Panc1 (cell line): ENCODE data around the gene HOXA10. TPM values are rescaled to one million over a fixed set of nuclear protein-coding genes. Genes with fewer than 3 reads are reported as not detected.

ENCODE experiments used
- ATAC-seq: fragments of 200-7000 bp; cut with Tn5 transposase; 2 replicates; pipeline ENCODE4 v1.9.1; 2020; ENCODE audit warnings: mild to moderate bottlenecking, moderate library complexity
- BruUV-seq: library from RNA; stranded (reverse); fragments of 400-500 nt; replicated peaks from 2 replicates; lab custom pipeline; 2021; lab: Mats Ljungman, UMichigan
- CTCF ChIA-PET: fragments of 300-600 bp; sonication (Branson Sonifier 250); formaldehyde crosslinking; loops from one replicate; lab custom pipeline; 2022; ENCODE audit warnings: antibody characterized with exemption; lab: Charles Lee
- POLR2A ChIA-PET: fragments of 300-600 bp; sonication (Branson Sonifier 250); formaldehyde crosslinking; loops from one replicate; lab custom pipeline; 2022; ENCODE audit warnings: antibody characterized with exemption; lab: Charles Lee
- DNase-seq: peaks from one replicate; pipeline ENCODE4 v3.0.0-alpha.2; 2010; ENCODE audit warnings: low read depth, low spot score
- H3K27ac ChIP-seq: 2 replicates; pipeline ENCODE4 v1.5.1; 2011; ENCODE audit warnings: mild to moderate bottlenecking, low read length, inconsistent platforms
- H3K27me3 ChIP-seq: fragments of 200-500 bp; sonication (Bioruptor generic); 2 replicates; pipeline ENCODE4 v1.6.0; 2014; ENCODE audit warnings: low read length, inconsistent platforms; ENCODE audit not compliant: control insufficient read depth, insufficient read depth
- H3K36me3 ChIP-seq: fragments of 200-500 bp; sonication (Bioruptor generic); 2 replicates; pipeline ENCODE4 v1.5.1; 2014; ENCODE audit warnings: inconsistent platforms, mild to moderate bottlenecking, low read length, moderate library complexity; ENCODE audit not compliant: control insufficient read depth, insufficient read depth
- H3K4me1 ChIP-seq: 2 replicates; pipeline ENCODE4 v1.5.1; 2011; ENCODE audit warnings: inconsistent platforms, mild to moderate bottlenecking, low read length, moderate library complexity; ENCODE audit not compliant: control insufficient read depth, insufficient read depth
- H3K4me3 ChIP-seq, 2 experiments: 2 replicates each; pipeline ENCODE4 v1.5.1; 2011 to 2012; ENCODE audit warnings: low read depth in 2 of 2, low read length in 2 of 2, mild to moderate bottlenecking in 2 of 2, inconsistent platforms in 1 of 2, moderate library complexity in 1 of 2
- H3K9me3 ChIP-seq: fragments of 200-500 bp; sonication (Bioruptor generic); 2 replicates; pipeline ENCODE4 v1.5.1; 2014; ENCODE audit warnings: low read depth, mild to moderate bottlenecking, inconsistent platforms, low read length, moderate library complexity; ENCODE audit not compliant: control insufficient read depth, insufficient read depth
- POLR2AphosphoS5 ChIP-seq: IDR thresholded peaks from 2 replicates; pipeline ENCODE4 v1.6.1; 2012; ENCODE audit warnings: mild to moderate bottlenecking, low read depth, low read length, moderate library complexity
- SIN3A ChIP-seq: IDR thresholded peaks from 2 replicates; pipeline ENCODE4 v1.6.1; 2012; ENCODE audit warnings: low read depth, mild to moderate bottlenecking, low read length, moderate library complexity, borderline replicate concordance; ENCODE audit not compliant: insufficient read depth
- TCF7L2 ChIP-seq: IDR thresholded peaks from 2 replicates; pipeline ENCODE4 v1.6.1; 2011; ENCODE audit warnings: mild to moderate bottlenecking, low read depth, low read length, inconsistent platforms
- in situ Hi-C: cut with HindIII; loops from 2 replicates; pipeline ENCODE4 v1.10.0; 2016; ENCODE audit warnings: low sequenced_read_pairs, low pct_unique_long_range_greater_than_20kb
- intact Hi-C: fragments of 100-400 bp; cut with micrococcal nuclease; formaldehyde crosslinking; loops from one replicate; pipeline ENCODE4 v1.10.0; 2022; ENCODE audit not compliant: unreplicated experiment
- total RNA-seq: library from RNA; stranded (reverse); gene quantifications from one replicate; pipeline ENCODE4 v1.2.1, GENCODE V29; 2021; ENCODE audit not compliant: unreplicated experiment
- TF ChIP-seq, protein P1 (sequence below): fragments of 450-650 bp; IDR thresholded peaks from 2 replicates; pipeline ENCODE4 v1.5.1; 2017; ENCODE audit warnings: mild to moderate bottlenecking
- TF ChIP-seq, protein P2 (sequence below), 2 experiments: IDR thresholded peaks; 2 replicates each; pipeline ENCODE4 v1.6.1; 2011 to 2012; ENCODE audit warnings: low read depth in 2 of 2, control low read depth in 1 of 2, low read length in 1 of 2, mild to moderate bottlenecking in 1 of 2, moderate library complexity in 1 of 2; ENCODE audit not compliant: insufficient read depth in 1 of 2

HOXA10 gene
- total RNA-seq, 1 experiment from 2014 or later: 0.41 TPM

DNA sequence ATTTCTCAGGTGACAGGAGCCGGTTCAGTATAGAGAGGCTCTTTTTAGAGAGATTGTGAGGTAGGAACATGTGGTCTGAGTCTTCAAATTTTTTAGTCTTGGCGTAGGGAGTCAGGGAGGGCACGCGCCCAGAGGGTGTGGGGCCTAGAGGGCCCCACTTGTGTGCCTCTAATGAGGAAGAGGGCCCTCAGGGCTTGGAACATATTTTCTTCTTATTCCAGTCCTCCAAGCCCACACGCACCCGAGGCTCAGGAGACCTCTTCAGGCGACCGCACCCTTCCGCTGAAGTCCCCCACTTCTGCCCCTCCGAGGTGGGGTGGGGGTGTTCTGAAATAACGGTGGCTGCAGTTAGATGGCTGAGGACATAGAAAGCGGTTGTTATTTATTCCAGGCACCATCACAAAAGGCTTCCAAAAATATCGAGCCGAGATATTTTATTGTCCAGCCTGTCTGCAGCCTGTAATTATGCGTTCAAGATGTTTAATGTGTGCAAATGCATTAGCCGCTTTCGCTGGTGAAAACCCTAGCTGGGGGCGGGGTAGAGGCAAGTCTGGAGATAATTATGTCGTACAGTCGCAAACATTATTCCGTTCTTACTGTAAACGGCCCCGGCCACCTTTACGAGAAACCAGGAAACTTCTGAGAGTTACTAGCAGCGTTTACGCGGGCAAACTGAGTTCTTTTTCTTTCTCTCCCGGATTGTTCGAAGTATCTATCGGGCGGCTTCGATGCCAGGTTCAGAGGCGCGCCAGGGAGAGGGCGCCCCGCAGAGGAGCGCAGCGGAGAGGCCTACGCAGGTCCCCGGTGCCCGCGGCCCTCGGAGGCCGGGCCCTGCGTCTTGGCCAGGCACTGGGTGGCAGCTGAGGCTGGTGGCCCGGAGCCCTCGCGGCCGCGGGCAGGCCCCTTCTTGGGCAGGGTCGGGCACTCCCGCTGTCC is 38.6 kb upstream of the HOXA10 start:
- in situ Hi-C loops (no loop called here), intact Hi-C loops (no loop called here)
- ATAC-seq: no peak
- TF ChIP-seq, protein P1, sequence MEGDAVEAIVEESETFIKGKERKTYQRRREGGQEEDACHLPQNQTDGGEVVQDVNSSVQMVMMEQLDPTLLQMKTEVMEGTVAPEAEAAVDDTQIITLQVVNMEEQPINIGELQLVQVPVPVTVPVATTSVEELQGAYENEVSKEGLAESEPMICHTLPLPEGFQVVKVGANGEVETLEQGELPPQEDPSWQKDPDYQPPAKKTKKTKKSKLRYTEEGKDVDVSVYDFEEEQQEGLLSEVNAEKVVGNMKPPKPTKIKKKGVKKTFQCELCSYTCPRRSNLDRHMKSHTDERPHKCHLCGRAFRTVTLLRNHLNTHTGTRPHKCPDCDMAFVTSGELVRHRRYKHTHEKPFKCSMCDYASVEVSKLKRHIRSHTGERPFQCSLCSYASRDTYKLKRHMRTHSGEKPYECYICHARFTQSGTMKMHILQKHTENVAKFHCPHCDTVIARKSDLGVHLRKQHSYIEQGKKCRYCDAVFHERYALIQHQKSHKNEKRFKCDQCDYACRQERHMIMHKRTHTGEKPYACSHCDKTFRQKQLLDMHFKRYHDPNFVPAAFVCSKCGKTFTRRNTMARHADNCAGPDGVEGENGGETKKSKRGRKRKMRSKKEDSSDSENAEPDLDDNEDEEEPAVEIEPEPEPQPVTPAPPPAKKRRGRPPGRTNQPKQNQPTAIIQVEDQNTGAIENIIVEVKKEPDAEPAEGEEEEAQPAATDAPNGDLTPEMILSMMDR: no peak
- TF ChIP-seq SIN3A: no peak
- H3K9me3 ChIP-seq: no peaks in the 10 kb centered on the region
- POLR2A ChIA-PET: no interaction called here
- CTCF ChIA-PET: no interaction called here
- no peak overlapping the region for H3K27ac ChIP-seq
- H3K4me3 ChIP-seq: no peak overlapping the region
- peaks cover 6% of the 10 kb centered on the region for H3K4me1 ChIP-seq
- no TSS peak for BruUV-seq
- H3K27me3 ChIP-seq: no peaks in the 10 kb centered on the region
- no peak for DNase-seq
- H3K36me3 ChIP-seq: no peaks in the 10 kb centered on the region

DNA sequence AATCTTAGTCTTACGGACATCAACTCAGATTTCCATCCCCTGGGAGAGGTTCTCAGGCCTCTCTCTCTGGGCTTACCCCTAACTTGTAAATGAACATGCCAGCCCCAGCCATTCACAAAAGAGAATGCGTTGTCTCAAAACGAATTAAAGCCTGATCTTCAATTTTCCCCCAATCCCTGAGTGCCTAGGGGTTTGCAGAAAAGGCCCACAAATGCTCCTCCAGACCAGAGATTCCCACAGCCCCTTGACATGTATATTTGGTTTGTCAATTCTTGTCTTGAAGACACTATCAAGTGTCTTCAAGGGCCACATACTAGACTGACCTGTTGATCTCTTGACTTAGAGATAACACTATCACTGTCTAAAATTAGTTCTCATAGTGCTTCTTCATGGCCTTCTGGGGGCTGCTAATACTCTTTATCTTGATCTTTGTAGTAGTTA is 37.7 kb upstream of the HOXA10 start:
- Histone ChIP-seq H3K4me1 (peaks cover 6% of the 10 kb centered on the region), H3K27ac (no peak overlapping the region), H3K9me3 (no peaks in the 10 kb centered on the region), H3K36me3 (no peaks in the 10 kb centered on the region), H3K27me3 (no peaks in the 10 kb centered on the region; the same call in 1 of the 2 replicates), H3K4me3 (no peak overlapping the region)
- TF ChIP-seq TCF7L2 (no peak), POLR2AphosphoS5 (no peak), SIN3A (no peak)
- TF ChIP-seq, protein P2, sequence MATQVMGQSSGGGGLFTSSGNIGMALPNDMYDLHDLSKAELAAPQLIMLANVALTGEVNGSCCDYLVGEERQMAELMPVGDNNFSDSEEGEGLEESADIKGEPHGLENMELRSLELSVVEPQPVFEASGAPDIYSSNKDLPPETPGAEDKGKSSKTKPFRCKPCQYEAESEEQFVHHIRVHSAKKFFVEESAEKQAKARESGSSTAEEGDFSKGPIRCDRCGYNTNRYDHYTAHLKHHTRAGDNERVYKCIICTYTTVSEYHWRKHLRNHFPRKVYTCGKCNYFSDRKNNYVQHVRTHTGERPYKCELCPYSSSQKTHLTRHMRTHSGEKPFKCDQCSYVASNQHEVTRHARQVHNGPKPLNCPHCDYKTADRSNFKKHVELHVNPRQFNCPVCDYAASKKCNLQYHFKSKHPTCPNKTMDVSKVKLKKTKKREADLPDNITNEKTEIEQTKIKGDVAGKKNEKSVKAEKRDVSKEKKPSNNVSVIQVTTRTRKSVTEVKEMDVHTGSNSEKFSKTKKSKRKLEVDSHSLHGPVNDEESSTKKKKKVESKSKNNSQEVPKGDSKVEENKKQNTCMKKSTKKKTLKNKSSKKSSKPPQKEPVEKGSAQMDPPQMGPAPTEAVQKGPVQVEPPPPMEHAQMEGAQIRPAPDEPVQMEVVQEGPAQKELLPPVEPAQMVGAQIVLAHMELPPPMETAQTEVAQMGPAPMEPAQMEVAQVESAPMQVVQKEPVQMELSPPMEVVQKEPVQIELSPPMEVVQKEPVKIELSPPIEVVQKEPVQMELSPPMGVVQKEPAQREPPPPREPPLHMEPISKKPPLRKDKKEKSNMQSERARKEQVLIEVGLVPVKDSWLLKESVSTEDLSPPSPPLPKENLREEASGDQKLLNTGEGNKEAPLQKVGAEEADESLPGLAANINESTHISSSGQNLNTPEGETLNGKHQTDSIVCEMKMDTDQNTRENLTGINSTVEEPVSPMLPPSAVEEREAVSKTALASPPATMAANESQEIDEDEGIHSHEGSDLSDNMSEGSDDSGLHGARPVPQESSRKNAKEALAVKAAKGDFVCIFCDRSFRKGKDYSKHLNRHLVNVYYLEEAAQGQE (IDR thresholded peaks at IDR 0.05; ENCODE audit: insufficient read depth in 1 of 2, low read depth in 2 of 2, low read length in 1 of 2): no peak
- TF ChIP-seq, protein P1: no peak
- ChIA-PET CTCF (no interaction called here), POLR2A (no interaction called here)
- no peak for ATAC-seq
- no peak for DNase-seq
- in situ Hi-C loops (no loop called here), intact Hi-C loops (no loop called here)
- BruUV-seq: no TSS peak
